ENCODE data around the gene SLC10A1. TPM values are rescaled to one million over a fixed set of nuclear protein-coding genes. Genes with fewer than 3 reads are reported as not detected.

The SLC10A1 gene
- not detected in 2 replicates for total RNA-seq

- DNase-seq (ENCODE audit: low read depth): no peak
- no peak within 1 kb of the TSS for H3K4me3 ChIP-seq (ENCODE audit: low read depth, low read length)
- no peak for TF ChIP-seq CTCF (IDR thresholded peaks at IDR 0.05; ENCODE audit: insufficient read depth, low read length, poor library complexity, severe bottlenecking)
- no peaks in the 10 kb centered on the region for H3K27me3 ChIP-seq (ENCODE audit: control insufficient read depth, insufficient read depth, low read length)
- H3K36me3 ChIP-seq (ENCODE audit: control insufficient read depth, insufficient read depth, low read length): no peaks in the 10 kb centered on the region
Observed at GRCh38 chr14:69796797-69797500, at the start of gene SLC10A1. TSS of gene SLC10A1 (minus strand) at chr14:69797241. CDS start at chr14:69797155, 86 bp downstream.

- Histone ChIP-seq H3K36me3 (ENCODE audit: control insufficient read depth, insufficient read depth, low read length) (no peaks in the 10 kb centered on the region), H3K4me3 (ENCODE audit: low read depth, low read length) (no peak overlapping the region), H3K27me3 (ENCODE audit: control insufficient read depth, insufficient read depth, low read length) (peaks cover 8% of the 10 kb centered on the region)
- no peak for TF ChIP-seq CTCF (IDR thresholded peaks at IDR 0.05; ENCODE audit: insufficient read depth, low read length, poor library complexity, severe bottlenecking)
- peak; percentile 14 for DNase-seq (ENCODE audit: low read depth)
Observed at GRCh38 chr14:69845787-69846186, 48.7 kb upstream of the SLC10A1 start.

GRCh38 chr14:69845050-69845581 lies 48.1 kb upstream of the SLC10A1 start:
- TF ChIP-seq CTCF (IDR thresholded peaks at IDR 0.05; ENCODE audit: insufficient read depth, low read length, poor library complexity, severe bottlenecking): no peak
- Histone ChIP-seq H3K4me3 (ENCODE audit: low read depth, low read length) (no peak overlapping the region), H3K27me3 (ENCODE audit: control insufficient read depth, insufficient read depth, low read length) (peaks cover 8% of the 10 kb centered on the region), H3K36me3 (ENCODE audit: control insufficient read depth, insufficient read depth, low read length) (no peaks in the 10 kb centered on the region)
- no peak for DNase-seq (ENCODE audit: low read depth)

- TF ChIP-seq CTCF (IDR thresholded peaks at IDR 0.05; ENCODE audit: insufficient read depth, low read length, poor library complexity, severe bottlenecking): no peak
- Histone ChIP-seq H3K4me3 (ENCODE audit: low read depth, low read length) (no peak overlapping the region), H3K27me3 (ENCODE audit: control insufficient read depth, insufficient read depth, low read length) (peaks cover 8% of the 10 kb centered on the region), H3K36me3 (ENCODE audit: control insufficient read depth, insufficient read depth, low read length) (no peaks in the 10 kb centered on the region)
- no peak for DNase-seq (ENCODE audit: low read depth)
Observed at GRCh38 chr14:69844171-69844570, 47.1 kb upstream of the SLC10A1 start.

- no peak overlapping the region for H3K4me3 ChIP-seq (ENCODE audit: low read depth, low read length)
- no peaks in the 10 kb centered on the region for H3K36me3 ChIP-seq (ENCODE audit: control insufficient read depth, insufficient read depth, low read length)
- no peak for TF ChIP-seq CTCF (IDR thresholded peaks at IDR 0.05; ENCODE audit: insufficient read depth, low read length, poor library complexity, severe bottlenecking)
- peaks cover 8% of the 10 kb centered on the region for H3K27me3 ChIP-seq (ENCODE audit: control insufficient read depth, insufficient read depth, low read length)
- DNase-seq (ENCODE audit: low read depth): no peak
Observed at GRCh38 chr14:69842686-69843420, 45.8 kb upstream of the SLC10A1 start.

Data from kidney epithelial cell (primary cell).